Activated T-helper 1 cell treated with anti-CD3 and anti-CD28 coated beads, Interleukin-2, amount 50 U/mL, for 16 hours (primary cell): ENCODE results near the gene CDRT15L2.
"Not testable (repeated sequence)": the region's sequence is repeated elsewhere in the genome, so short reads cannot be mapped to it uniquely, and the experiment has no call there.

ENCODE experiments used
- DNase-seq, 2 donors: peaks; one replicate each; pipeline ENCODE4 v3.0.0-alpha.2; 2020; ENCODE audit warnings: low read depth in 1 of 2, low spot score in 1 of 2

CDRT15L2 gene

GRCh38 chr17:20579424-20579823 lies at the start of gene CDRT15L2:
CDRT15L2 (plus strand) TSS chr17:20579724; CDS start chr17:20579744, 20 bp downstream.
- not testable (repeated sequence) for DNase-seq

GRCh38 chr17:20530104-20530503 lies 49.4 kb upstream of the CDRT15L2 start:
- DNase-seq: not testable (repeated sequence)

- DNase-seq: not testable (repeated sequence)
Observed at GRCh38 chr17:20532544-20533090, 46.9 kb upstream of the CDRT15L2 start.

- DNase-seq: not testable (repeated sequence)
Observed at GRCh38 chr17:20533206-20533605, 46.3 kb upstream of the CDRT15L2 start.

GRCh38 chr17:20534711-20535550 lies 44.6 kb upstream of the CDRT15L2 start:
- DNase-seq: not testable (repeated sequence)

- DNase-seq: not testable (repeated sequence)
Observed at GRCh38 chr17:20540414-20540813, 39.1 kb upstream of the CDRT15L2 start.

- not testable (repeated sequence) for DNase-seq
Observed at GRCh38 chr17:20540865-20541264, 38.7 kb upstream of the CDRT15L2 start.

- DNase-seq: not testable (repeated sequence)
Observed at GRCh38 chr17:20541853-20542546, 37.5 kb upstream of the CDRT15L2 start.

- DNase-seq: not testable (repeated sequence)
Observed at GRCh38 chr17:20547923-20548322, 31.6 kb upstream of the CDRT15L2 start.

GRCh38 chr17:20552920-20553319 lies 26.6 kb upstream of the CDRT15L2 start:
- not testable (repeated sequence) for DNase-seq

GRCh38 chr17:20554728-20555127 lies 24.8 kb upstream of the CDRT15L2 start:
- DNase-seq: not testable (repeated sequence)

GRCh38 chr17:20555135-20556010 lies 24.2 kb upstream of the CDRT15L2 start:
- not testable (repeated sequence) for DNase-seq

GRCh38 chr17:20558096-20558495 lies 21.4 kb upstream of the CDRT15L2 start:
- not testable (repeated sequence) for DNase-seq

- not testable (repeated sequence) for DNase-seq
Observed at GRCh38 chr17:20559018-20559417, 20.5 kb upstream of the CDRT15L2 start.

GRCh38 chr17:20562587-20562986 lies 16.9 kb upstream of the CDRT15L2 start:
- no peak for DNase-seq

GRCh38 chr17:20565245-20565644 lies 14.3 kb upstream of the CDRT15L2 start:
- DNase-seq: not testable (repeated sequence)

- DNase-seq: no peak
Observed at GRCh38 chr17:20565711-20566110, 13.8 kb upstream of the CDRT15L2 start.

- not testable (repeated sequence) for DNase-seq
Observed at GRCh38 chr17:20566736-20567135, 12.8 kb upstream of the CDRT15L2 start.

GRCh38 chr17:20567421-20567820 lies 12.1 kb upstream of the CDRT15L2 start:
- DNase-seq: not testable (repeated sequence)

- not testable (repeated sequence) for DNase-seq
Observed at GRCh38 chr17:20568604-20569003, 10.9 kb upstream of the CDRT15L2 start.

GRCh38 chr17:20571653-20572052 lies 7.9 kb upstream of the CDRT15L2 start:
- not testable (repeated sequence) for DNase-seq
